Stimulated activated CD8-positive, alpha-beta memory T cell treated with anti-CD3 and anti-CD28 coated beads, Interleukin-12 subunit alpha, Interleukin-12 subunit beta, amount 100 ng/mL, for 1 hour (primary cell): ENCODE measurements around the gene TXNRD1.
"Not testable (repeated sequence)": the region's sequence is repeated elsewhere in the genome, so short reads cannot be mapped to it uniquely, and the experiment has no call there.

Source experiments
- DNase-seq: peaks from one replicate; pipeline ENCODE4 v3.0.0-alpha.2; 2020; ENCODE audit warnings: low read depth

The TXNRD1 gene

DNA sequence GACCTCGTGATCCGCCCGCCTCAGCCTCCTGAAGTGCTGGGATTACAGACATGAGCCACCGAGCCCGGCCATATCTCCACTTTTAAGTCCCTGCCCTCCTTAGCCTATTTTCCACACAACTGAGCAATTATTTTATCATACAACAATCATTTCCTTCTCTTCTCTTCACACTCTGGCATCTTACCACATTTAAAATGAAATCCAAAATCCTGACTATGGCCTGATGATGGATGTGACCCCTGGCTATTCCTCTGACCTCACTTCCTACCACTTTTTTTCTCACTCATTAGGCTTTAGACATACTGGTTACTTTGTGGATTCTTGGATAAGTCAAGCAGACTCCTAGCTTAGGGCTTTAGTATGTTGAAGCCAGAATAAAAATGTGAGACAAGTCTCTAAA is 66.1 kb downstream of the TXNRD1 start:
- no peak for DNase-seq

DNA sequence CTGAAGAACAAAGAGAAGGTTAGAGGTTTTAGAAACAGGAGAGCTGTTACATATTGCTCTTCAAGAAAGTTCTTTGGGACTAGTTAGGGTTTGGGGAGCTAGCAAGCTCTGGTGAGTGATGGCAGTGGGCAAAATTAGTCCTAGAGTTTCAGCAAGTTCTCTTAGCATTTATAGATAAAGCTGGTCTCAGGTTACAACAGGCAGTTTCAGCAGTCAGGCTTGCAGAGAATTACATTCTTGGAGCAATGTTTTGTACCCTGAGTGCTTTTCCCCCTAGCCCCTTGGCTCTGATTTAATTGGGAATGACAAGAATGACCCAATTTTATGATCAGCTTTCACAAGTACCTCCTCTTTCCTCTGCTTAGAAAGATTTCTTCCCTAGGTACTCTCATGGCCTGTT is 66.5 kb downstream of the TXNRD1 start:
- no peak for DNase-seq

- no peak for DNase-seq
Observed at GRCh38 chr12:104285740-104286515, 70.3 kb downstream of the TXNRD1 start.

DNA sequence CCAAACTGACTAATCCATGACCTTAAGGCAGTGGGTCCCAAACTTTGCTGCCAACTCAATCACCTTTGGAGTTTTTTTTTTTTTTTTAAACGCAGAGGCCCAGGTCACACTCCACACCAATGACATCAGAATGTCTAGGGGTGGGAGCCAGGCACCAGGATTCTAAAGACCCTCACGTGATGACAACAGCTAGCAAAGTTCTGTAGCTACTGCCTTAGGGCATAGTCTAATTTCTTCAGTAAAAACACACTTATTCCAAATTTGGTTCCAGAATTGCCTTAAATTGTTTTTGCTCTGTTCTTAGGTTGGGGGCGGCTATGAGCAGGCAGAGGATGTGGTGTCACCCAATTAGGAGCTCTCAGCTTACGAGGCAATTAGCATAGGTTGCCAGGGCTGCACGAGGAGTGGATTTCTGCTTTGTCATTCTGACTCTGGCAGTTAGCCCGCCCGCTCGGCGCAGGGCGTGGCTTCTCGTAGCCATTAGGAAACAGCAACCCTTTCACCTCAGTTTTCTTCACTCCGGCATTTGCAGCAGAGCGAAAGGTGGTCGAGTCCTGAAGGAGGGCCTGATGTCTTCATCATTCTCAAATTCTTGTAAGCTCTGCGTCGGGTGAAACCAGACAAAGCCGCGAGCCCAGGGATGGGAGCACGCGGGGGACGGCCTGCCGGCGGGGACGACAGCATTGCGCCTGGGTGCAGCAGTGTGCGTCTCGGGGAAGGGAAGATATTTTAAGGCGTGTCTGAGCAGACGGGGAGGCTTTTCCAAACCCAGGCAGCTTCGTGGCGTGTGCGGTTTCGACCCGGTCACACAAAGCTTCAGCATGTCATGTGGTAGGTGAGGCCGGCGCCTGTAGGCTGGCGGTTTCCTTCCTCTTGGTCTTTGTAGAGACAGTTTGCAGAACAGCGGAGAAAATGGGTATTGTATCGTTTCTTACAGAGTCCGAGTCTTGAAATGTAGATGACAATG is 71.2 kb downstream of the TXNRD1 start:
- peak; percentile 73 for DNase-seq

DNA sequence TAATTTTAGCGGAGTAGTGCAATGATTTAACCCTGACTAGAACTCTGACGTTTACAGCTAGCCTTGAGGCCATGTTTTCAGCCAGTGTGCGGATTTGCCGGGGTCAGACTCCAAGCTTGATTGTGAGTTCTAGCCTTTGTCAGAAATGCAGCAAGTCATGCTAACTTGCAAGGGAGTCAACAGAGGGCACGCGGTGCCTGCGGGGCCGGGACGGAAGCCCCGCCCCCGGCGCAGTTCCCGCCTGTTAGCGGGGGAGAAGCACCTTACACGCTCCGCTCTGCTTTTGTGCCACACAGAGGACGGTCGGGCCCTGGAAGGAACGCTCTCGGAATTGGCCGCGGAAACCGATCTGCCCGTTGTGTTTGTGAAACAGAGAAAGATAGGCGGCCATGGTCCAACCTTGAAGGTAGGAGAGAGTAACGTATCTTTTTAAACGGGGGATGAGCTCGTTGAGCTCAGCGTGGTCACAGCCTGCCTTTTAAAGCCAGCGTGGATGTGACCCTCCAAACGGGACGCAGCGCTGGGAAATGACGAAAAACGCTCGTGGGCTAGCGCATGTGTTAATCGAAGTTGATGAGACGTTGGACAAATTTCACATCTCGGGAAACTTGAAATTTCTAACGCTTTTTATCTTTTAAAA is 73.2 kb downstream of the TXNRD1 start:
- DNase-seq, result peak; percentile 69

DNA sequence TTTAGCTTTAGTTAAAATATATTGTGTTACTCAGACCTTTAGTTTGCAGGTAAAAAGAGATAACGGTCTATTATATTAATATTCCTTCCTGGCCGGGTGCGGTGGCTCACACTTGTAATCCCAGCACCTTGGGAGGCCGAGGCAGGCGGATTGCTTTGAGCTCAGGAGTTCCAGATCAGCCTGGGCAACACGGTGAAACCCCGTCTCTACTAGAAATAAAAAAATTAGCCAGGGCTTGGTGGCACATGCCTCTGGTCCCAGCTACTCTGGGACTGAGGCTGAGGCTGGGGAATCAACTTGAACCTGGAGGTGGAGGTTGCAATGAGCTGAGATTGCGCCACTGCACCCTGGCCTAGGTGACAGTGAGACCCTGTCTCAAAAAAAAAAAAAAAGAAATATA is 74.7 kb downstream of the TXNRD1 start:
- DNase-seq, result no peak

DNA sequence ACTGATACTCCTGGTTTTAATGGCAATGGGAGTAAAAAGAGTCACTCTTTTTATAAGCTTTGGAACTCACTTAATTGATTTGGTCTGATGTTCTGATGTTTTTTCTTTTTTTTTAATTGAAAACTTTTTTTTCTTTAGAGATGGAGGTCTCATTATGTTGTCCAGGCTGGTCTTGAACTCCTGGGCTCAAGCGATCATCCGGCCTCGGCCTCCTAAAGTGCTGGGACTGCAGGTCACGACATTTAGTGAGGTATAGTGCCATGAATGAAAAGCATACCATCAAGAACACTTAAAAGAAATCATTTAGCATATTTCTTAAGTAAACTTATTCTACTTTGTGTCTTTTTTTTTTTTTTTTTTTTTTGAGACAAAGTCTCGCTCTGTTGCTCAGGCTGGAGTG is 75.3 kb downstream of the TXNRD1 start:
- DNase-seq, result no peak

- no peak for DNase-seq
Observed at GRCh38 chr12:104291867-104292524, 76.4 kb downstream of the TXNRD1 start.

DNA sequence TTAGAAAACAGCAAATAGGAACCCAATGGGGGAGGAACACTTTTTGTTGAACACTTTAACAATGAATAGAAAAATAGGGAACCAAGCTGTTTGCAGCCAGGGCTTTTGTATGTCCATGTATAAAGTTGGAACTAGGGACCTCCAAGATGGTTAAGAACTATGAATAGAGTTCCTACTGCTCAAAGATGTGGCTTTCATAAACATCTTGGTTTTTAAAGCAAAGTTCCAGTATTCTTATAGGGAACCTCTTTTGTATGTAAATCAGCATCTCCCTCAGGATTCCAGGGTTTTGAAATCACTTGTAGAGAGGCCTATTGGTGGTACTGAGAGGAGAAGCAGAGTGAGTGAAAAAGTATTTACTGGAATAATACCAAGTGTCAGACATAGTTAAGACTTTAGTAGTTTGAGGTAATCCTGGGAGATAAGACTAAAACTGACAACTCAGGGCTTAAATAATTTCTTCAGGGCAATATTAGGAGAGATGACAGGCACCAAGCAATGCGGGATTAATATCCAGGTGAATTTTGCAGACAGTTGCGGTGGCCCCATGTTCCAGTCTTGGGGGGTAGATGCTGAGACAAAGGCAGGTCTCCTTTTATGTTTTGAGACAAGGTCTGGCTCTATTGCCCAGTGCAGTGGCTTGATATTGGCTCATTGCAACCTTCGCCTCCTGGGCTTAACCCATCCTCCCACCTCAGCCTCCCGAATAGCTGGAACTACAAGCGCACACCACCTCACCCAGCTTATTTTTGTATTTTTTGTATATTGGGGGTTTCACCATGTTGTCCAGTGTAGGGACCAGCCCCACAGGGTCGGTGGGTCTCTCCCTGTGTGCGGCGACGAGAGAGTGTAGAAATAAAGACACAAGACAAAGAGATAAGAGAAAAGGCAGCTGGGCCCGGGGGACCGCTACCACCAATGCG is 77.6 kb downstream of the TXNRD1 start:
- no peak for DNase-seq

DNA sequence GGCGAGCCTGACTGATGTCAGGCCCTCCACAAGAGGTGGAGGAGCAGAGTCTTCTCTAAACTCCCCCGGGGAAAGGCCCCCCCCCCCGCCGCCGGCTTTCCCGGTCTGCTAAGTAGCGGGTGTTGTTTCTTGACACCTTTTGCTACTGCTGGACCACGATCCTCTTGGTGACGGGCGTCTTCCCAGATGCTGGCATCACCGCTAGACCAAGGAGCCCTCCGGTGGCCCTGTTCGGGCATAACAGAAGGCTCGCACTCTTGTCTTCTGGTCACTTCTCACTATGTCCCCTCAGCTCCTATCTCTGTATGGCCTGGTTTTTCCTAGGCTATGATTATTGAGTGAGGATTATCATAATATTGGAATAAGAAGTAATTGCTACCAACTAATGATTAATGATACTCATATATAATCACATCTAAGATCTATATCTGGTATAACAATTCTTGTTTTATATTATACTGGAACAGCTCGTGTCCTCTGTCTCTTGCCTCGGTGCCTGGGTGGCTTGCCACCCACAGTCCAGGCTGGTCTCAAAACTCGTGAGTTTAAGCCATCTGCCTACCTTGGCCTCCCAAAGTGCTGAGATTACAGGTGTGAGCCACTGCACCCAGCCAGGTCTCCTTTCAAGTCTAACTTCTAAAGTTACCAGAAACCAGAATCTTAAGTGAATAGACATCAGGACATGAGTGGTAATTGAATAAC is 78.7 kb downstream of the TXNRD1 start:
- DNase-seq, result not testable (repeated sequence)

GRCh38 chr12:104294927-104295668 is 79.5 kb downstream of the TXNRD1 start:
- DNase-seq, result no peak

- DNase-seq, result no peak
Observed at GRCh38 chr12:104295954-104296353, 80.4 kb downstream of the TXNRD1 start.

DNA sequence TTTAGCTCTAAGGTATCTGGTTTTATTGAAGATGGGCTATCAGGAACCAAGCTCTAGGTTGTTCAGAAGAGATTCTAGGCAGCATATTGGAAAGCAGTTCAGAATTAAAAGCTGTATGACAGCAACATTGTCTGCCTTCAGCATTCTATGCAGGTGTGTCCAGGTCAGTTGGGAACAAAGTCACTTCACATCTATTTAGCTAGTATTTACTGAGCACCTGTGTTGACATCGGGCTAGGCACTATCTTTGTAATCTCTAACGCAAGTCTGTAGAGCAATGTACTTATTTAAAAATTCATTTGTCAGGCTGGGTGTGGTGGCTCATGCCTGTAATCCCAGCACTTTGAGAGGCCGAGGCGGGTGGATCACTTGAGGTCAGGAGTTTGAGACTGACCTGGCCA is 81.1 kb downstream of the TXNRD1 start:
- DNase-seq, result no peak

GRCh38 chr12:104297477-104298113 is 82.0 kb downstream of the TXNRD1 start:
- DNase-seq, result no peak

DNA sequence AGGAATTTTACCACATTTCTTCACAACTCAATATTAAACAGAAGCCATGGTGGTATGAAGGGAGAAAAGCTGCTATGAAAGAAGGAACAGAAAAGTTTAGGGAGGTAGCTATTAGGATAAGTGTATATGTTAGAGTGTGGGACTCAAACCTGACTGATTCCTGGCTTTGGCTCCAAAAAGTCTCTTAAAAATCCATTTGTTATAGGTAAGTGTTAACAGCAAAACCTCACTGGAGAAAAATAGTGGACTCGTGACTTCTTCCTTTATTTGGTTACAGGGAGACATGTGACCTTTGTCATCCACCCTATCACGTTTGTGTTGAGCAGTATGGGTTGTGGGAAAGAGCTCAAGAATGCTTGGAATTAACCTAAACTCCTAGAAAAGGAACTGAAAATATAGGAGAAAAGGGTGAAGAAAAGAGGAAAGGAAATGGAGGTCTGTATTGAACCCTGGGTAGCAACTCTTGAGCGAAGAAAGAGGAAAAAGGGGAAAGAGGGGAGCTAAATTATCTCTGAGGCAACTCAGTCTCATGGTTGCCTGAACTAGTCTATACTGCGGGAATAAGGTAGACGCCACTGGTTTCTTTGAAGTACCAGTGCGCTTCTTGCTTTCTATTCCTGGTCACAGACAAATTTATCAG is 84.4 kb downstream of the TXNRD1 start:
- DNase-seq, result no peak

DNA sequence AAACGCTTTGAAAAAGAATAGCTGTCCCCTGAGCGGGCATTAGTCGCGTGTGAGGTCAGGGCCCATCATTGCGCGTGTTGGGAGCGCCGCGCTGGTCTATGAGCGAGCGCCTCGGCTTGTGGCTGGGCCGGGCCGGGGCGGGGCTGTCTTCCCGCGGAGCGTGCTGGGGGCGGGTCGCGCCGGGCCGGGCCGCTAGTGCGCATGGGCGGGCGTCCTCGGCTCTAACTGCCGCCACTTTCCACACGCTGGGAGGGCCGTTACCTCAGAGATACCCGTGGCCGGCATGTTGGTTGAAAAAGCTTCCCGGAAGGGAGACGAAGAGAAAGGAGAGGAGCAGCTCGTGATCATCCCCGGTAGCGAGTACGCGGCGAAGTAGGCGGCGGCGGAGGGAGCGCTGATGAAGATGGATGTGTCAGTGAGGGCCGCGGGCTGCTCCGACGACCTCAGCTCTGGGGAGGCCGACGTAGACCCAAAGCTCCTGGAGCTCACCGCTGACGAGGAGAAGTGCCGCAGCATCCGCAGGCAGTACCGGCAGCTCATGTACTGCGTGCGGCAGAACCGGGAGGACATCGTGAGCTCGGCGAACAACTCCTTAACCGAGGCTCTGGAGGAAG is 88.1 kb downstream of the TXNRD1 start, which contains the start of gene EID3:
Gene EID3, plus strand, starts transcription at position 202 of the 614 bp plus-strand sequence. Its CDS starts 196 bp downstream, at position 398.
- peak; percentile 86 for DNase-seq

DNA sequence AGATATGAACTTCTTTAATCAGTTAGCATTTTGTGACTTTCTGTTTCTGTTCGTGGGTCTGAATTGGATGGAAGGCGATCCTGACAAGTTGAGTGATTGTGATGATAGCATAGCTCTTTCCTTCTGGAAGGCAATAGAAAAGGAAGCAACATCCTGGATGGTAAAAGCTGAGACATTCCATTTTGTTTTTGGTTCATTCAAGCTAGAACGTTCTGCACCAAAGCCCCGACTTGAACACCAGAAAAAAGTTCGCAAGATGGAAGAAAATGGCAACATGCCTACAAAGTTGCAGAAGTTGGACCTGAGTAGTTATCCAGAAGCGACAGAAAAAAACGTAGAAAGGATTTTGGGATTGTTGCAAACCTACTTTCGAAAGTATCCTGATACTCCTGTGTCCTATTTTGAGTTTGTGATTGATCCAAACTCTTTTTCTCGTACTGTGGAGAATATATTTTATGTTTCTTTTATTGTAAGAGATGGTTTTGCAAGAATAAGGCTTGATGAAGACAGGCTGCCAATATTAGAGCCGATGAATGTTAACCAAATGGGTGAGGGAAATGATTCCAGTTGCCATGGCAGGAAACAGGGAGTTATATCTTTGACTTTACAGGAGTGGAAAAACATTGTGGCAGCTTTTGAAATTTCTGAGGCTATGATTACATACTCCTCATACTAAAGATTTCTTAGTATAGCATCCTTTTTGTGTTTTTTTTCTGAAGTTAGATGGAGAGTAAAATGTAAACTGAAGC is 88.9 kb downstream of the TXNRD1 start:
- DNase-seq, result no peak
